Measurements from ENCODE around the gene FBLN5.

DNA sequence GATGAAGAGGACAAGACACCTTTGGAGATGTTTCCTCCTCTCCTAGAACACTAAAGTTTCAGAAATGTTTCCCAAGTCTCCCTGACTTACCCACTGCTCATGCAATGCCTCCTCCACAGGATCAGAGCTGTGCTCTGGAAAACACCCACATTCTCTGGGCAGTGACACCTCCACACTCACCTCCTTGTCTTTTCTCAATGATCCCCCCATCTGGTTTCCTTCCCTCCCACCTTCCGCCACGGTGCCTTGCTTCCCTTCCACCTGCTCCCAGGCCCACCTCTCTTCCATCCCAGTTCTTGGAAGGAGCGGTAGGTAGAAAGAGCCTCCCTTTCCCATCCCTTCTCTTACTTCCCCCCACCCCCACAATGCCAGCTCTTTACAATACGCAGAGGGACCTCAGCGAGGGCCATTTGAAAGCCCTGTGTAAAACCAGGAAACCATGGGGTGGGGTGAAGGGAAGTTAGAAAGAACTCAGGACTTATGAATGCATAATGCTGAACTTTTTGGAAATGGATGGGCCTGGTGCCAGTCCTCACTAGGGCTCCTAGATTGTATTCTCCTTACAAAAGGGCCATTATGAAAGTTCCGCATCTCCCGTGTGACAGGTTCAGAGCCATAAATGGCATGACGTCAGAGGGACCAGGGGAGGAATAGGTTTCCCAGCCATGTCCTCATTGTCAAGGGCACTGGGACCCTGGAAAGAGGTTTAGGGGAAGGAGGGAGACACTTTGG lies 12.8 kb downstream of the FBLN5 start:
- TF ChIP-seq CTCF (IDR thresholded peaks at IDR 0.05) (no peak), POLR2A (IDR thresholded peaks at IDR 0.05) (no peak)

Measured in sigmoid colon (tissue), 3 donors.